HG02798 (cell line): ENCODE data around the gene CHST3.
"Not testable (repeated sequence)": the region's sequence is repeated elsewhere in the genome, so short reads cannot be mapped to it uniquely, and the experiment has no call there.

Source experiments
- ATAC-seq: cut with Tn5 transposase; IDR thresholded peaks from one replicate; pipeline ENCODE4 v1.9.1; 2021; ENCODE audit warnings: mild to moderate bottlenecking; ENCODE audit not compliant: unreplicated experiment, poor library complexity

CHST3 gene

DNA sequence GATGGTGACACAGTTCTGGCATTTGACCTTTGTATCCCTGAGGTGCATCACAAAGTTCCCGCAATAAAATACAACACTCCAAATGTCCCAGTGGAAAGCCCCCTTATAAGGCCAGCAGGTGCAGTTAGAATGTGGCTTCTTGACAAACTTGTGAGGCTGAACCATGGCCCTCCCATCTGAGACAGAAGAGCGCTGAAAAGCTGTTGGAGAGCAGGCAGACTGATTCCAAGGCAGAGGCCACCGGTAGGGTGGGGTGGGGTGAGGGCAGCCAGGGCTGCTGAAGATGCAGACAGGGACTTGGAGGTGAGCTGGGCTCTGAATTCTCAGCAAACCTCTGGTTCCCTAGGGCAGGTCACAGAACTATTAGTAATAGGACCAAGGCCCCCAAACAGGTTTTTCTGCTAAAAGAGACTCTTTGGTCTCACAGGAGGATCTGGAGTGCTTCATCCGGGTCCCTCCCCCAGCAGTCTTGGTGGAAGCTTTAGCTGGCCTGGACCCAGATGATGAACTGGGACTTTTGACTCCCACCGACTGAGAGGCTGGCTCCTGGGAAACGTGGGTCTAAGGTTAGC is 15.6 kb upstream of the CHST3 start:
- no peak for ATAC-seq

DNA sequence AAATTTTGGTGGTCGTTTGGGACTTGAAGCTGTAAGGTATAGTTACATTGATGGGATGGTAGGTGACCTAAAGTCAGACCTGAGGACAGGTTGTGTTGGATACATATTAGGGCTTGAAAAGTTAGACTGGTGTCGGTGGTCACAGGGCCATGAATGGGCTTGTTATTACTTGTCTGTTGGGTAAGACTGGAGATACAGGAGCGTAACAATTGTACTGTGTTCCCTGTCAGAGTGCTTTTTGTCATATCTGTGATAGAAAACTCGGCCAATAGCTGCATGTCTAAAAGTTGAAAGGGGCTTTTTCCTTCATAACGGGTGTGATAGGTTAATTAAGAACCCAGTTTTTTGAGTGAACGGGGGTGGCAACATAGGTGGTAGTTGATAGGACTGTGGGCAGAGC is 13.5 kb upstream of the CHST3 start:
- no peak for ATAC-seq

DNA sequence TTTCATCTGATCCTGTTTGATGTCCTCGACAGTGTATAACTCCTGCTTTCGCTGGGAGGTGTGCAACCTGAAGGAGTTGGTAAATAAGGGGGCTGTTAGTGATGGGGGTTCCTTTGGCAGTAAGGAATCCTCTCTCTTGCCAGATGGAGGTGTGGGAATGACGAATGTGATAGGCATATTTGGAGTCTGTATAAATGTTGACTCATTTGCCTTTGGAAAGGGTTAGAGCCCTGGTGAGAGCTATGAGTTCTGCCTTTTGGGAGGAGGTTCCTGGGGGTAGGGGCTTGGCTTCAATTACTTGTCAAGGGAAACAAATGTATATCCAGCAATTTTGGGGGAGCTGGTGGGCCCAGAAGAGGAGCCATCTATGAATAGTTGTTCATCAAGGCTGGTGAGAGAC is 11.4 kb upstream of the CHST3 start:
- no peak for ATAC-seq

DNA sequence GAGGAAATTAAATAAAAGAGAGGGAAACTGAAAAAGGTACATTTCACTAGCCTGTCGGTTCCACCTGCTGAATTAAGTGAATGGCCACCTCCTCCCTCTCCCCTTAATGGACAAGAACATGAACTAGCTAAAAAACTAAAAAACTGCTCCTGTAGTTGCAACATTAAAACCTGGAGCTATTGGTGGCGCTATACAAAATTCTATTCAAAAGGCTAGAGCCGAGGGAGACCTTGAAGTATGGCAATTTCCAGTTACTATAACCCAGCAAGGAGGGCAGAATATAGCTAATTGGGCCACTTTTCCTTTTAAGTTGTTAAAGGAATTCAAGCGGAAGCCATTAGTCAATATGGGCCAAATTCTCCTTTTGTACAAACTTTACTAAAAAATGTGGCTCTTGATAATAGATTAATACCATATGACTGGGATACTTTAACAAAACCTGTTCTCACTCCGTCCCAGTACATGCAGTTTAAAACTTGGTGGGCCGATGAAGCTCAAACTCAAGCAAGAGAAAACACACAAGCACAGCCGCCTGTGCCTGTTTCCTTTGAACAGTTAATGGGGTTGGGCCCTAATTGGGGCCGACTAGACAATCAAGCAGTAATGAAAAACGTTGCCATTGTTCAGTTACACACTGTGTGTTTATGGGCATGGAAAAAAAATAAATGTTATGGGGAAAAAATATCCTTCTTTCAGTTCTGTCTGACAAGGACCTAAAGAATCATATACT is 6.5 kb upstream of the CHST3 start:
- ATAC-seq: no peak

DNA sequence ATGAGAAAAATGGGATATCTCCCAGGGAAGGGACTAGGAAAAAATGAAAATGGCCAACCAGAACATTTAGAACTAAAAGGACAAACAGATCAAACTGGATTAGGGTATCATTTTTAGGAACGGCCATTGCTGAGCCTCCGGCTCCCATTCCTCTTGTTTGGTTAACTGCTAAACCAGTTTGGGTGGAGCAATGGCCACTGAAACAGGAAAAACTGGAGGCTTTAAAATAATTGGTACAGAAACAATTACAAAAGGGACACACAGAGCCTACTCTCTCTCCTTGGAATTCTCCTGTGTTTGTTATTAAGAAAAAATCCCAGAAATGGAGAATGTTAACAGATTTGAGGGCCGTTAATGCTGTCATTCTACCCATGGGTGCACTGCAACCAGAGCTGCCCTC is 4.7 kb upstream of the CHST3 start:
- ATAC-seq: no peak

DNA sequence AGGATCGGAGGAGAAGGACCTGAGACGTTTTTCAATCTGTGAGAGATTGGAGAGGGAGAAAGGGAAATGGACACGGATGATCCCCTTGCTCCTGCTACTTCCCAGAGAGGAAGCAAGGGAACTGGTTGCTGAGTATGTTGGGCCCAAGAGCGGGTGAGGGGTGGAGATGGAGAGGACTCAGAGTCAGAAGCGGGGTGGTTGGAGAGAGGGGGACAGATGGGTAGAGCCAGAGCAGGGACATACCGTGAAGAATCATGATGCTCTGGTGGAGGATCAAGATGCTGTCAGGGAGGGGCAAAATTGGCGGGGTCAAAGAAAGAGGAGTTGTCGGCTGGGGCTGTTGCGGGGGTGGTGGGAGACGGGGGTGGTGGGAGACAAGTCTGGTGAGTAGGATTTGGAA is 2.4 kb upstream of the CHST3 start:
- ATAC-seq: no peak

DNA sequence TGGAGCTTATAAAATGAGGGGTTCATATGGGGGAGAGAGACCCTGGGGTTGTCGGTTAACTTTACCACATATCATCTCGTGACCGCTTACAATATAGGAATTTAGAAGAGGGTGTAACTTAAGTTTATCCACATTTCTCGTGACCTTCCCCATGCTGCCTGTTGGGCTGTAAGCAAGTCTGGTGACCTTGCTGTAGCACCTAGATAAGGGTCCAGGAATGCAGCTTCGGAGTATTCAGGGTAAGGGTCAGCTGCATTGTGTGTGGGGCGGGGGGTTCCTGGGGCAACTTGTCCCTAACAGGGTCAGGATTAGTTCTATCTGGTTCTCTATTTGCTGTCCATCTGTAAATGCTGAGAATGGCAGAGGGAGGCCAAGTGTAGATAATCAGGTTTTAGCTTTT is 1.3 kb upstream of the CHST3 start:
- no peak for ATAC-seq

DNA sequence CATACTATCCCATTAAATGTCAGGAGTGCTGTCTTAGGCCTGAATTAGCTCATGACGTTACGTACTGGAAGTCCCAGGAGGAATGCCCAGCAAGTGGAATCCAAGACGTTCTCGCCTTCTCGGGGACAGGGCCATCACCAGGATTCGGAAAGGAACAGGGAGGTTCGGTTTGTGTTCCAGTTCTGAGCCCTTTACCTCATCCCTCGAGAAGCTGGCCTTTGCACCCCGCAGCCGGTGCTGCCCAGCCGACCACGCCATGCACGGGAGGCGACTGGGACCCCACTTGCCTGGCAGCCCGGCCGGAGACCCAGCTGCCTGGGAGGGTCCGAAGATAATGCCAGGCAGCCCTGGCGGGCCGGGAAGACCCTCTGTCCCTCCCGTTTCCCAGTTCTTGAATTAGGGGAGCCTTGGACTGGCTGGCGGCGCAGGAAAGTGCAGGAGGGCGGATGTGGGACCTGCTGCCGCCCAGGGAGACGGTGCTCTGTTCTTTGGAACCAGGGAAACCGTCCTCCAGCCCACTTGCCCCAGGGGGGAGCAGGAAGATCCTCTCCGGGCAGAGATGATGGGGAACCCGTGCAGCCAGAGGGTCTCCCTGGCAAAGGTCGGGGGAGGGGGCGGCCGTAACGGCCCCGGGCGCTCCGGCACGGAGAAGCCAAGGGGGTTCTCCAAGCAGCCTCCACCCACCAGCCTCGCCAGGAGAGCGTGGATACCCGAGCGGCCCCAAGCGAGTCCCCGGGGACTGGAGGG is 671 bp upstream of the CHST3 start:
- no peak for ATAC-seq

DNA sequence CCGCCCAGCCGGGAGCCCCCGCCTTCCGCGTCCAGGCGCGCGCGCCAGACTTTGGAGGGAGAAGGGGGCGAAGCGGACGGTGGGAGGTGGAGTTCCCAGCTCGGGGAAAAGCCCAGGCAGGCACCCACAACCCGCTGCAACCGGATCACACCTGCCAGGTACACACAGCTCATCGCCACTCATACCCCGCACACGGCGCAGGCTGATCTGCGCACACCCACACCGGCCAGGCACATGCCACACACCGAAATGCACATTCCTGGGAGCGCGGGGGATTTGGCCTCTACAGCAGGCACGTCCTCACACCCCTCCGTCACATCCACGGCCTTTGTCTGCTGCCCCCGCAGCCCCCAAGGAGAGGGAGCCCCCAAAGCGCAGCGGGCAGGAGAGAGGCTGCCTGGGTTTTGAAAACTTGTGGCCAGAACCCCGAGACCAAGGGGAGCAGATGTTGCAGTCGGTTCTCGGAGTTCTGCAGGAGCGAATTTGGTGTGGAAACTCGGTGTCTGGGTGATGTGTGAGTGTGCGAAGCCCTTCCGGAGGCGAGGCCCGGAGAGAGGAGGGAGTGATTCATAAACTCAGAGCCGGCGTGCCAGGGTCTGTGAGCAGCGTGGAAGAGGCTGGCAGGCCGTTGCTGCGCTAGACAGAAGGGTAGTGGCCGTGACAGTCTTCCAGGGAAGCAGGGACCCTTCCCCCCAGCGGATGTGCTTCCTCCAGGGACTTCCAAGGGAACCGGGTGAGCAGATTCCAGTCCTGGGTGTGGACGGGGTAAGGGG is 734 bp downstream of the CHST3 start:
- ATAC-seq: no peak

DNA sequence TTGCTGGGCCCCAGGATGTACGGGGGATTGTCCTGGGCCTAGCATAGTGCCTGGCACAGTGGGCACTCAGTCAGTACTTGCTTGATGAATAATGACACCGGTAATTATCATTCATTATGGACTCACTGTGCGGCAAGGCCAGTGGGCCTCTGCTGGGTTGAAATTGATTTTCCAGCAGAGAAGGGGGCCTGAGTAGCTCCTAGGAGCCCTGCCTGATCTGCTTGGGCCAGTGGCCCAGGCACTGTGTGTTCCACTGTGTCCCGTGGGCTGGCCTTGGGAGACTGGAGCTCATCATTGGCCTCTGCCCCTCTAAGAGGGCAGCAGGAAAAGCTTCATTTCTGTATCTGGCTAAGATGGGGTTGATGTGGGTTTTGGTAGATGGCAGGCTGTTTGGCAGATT is 1.4 kb downstream of the CHST3 start:
- no peak for ATAC-seq

DNA sequence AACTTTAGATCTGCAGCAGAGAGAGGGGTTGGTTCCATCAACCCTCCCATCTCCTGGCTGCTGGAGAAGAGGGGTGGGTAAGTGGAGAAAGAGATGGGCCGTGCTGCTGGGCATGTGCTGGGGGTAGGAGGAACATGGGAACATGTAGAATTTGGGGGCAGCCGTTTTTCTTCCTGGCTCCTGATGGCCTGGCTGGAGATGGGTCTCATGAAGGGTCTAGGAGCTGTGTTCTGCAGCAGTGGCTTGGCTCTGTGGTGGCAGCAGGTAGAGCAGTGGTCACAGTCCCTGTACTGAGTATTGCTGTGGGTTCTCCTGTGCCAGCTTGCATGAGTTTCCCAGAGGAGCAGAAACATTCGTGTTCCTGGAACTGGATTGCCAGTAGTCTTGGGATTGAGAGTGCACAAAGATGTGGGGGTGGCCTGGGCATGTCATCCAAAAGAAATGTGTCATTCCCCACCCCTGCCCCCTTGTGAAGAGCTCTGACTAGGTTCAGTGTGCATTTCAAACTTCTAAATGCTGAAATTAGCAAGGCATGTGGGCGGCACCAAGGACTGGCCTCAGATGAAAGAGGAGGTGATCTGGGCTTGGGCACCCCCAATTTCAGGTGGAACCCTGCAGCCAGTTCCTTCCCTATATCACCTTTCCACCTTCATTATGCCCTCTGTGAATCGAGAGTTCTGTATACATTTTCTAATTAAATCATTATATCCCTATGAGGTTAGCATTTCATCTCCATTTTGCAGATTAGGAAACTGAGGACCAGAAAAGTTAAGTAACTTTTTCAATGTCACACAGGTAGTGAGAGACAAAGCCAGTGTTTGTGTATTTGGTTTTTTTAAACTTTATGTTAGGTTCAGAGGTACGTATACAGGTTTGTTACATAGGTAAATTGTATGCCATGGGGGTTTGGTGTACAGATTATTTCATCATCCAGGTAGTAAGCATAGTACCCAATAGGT is 2.1 kb downstream of the CHST3 start:
- ATAC-seq: no peak

DNA sequence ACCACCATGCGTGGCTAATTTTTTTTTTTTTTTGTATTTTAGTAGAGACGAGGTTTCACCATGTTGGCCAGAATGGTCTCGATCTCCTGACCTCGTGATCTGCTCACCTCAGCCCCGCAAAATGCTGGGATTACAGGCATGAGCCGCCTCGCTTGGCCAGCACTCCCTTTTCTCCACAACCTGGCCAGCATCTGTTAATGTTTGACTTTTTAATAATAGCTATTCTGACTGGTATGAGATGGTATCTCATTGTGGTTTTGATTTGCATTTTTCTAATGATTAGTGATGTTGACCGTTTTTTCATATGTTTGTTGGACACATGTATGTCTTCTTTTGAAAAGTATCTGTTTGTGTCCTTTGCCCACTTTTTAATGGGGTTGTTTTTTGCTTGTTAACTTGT is 3.8 kb downstream of the CHST3 start:
- ATAC-seq: not testable (repeated sequence)

DNA sequence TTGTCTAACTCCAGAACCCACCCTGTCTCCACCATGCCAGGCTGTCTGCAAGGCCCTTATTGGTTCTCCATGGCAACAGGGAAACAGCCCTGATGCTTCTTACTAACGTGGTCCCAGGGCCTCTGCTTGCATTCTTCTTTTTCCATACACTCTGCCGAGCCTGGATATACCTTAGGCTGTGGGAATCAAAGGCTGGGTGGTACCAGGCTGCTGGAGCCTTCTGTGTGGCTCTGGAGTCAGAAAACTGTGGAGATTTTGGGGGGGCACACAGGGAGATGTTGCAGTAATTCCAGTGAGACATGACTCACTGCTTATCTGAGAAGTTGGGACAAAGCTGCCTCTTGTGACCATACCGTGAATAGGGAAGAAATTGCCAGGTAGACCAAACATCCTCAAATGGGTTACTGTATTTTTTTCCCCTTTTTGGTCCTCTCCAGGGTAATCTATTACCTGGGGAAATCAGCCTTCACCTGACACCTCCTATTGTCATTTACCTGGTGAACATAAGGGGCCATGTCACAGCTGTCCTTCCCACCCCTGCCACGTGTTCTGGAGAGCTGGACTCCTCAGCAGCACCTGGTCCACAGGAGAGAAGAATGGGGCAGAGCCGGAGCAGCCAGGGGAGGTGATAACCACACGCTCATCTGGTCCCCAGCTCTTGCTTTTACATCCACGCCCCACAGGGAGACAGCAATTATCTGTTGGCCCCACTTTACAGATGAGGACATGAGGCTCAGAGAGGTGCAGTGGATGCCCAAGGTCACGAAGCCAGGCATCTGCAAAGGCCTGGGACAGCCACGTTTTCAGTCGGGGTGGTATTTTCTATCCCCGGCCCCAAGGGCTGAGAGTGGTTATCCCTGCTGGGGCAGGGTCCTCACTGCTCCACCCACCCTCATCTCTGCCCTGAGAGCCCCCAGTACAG is 4.6 kb downstream of the CHST3 start:
- no peak for ATAC-seq

DNA sequence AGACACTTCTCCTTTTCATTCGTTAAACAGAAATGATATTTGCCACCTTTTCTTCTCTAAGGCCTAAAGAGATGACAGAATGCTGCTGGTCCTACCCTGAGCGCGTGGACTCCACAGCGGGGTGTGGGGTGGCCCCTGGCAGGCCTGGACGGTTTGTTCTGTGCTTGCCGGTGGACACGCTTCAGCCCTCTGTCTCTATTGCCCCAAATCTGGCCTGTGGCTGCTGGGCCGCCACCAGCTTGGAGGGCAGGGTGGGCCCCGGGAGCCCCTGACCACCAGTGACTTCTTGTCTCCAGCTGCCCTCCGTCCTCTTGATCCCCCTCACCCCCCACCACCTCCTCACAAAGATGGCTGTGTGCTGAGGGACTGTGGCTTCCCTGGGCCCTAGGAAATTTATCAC is 5.7 kb downstream of the CHST3 start:
- no peak for ATAC-seq

DNA sequence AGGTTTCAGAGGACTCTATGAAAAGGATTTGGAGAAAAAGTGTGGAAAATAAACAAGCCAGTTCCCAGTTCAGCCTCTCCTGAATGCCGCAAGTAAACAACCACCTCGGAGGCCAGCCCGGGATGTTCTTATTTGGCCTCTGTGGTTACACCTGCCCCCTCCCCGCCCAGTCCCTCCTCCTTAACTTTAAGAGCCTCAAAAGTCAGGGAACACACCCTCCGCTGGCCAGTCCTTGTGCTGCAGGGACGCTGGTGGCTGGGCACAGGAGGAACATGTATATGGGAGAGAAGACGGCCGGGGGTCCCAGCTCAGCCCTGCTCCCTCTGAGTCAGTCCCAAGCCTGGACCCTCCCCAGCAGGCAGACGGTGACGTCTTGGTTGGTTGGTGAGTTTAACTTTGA is 6.1 kb downstream of the CHST3 start:
- ATAC-seq: no peak

DNA sequence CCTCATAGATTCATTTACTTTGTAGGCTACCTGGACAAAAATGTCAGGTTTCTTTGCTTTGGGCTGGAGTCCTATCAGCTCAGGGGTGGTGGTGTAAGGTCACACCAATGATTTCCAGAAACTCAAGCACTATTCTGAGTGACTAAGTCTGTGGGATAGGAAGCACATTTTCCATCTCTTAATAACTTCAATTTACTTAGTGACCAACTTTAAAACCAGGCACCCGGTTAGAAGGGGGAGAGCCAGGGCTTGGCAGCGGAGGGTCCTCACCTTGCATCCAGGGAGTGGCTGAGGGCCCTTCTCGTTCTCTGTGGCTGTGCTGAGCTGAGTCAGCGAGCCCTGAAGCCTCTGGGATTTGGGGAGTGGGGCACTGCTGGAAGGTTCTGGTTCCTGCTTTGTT is 6.7 kb downstream of the CHST3 start:
- ATAC-seq: no peak

DNA sequence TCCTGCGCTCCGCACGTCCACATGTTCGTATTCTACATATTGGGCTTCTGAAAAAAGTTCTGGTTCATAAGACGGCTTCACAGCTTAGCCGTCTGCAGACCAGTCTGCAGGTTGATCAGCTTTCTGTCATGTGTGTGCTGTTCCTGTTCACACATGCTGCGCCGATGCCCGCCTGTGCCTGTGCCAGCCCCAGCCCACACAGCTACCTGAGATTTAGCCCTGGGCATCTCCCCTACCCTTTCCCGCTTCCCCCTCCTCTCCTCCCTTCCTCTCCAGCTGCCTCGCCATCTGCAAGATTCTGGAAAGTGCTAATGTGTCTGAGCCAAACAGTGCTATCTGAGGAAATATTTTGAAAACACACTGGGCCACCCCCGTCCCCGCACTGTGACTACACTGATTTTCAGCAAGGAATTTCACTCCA is 7.1 kb downstream of the CHST3 start:
- ATAC-seq: no peak

DNA sequence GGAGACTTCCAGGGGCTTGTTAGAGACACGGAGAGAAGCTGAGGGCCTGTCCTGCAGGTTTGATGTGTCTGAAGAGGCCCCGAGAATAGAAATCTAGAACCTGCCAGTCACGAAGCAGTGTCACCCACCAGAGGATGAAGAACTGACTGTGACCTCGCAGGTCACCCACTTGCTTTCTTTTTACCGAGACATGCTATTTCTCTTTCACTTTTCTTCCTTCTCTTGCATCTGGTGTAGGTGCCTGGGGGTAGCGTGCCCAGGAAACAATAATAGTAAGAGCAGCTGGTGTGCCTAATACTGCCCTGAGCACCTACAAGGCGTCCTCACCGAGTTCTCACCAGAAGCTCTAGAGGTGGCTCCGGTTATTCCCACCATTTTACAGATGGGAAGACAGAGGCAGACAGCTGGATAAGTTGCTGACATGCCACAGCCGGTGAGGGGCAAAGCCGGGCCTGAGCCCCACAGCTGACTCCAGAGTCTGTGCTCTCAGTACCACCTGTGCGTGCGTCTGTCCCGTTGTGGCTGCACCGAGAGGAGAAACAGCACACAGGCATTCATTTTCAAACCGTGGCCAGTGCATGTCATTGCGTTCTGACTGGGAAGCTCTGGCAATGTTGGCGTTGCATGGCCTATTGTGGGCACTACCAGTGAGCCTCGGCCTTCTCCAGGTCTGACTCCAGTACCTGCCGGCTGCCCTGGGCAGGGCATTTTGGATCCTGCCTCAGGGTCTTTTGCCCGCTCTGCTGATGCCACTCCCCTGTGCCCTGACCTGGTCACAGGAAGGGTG is 7.8 kb downstream of the CHST3 start:
- ATAC-seq: no peak
